Retinal pigment epithelial cell (primary cell): ENCODE results near the gene BACH1.
A peak's percentile ranks its signal among the peaks of the same experiment; 100 is the strongest.

Experiments used
- DNase-seq: peaks from one replicate; pipeline ENCODE4 v3.0.0-alpha.2; 2010; ENCODE audit warnings: low read depth
- H3K4me3 ChIP-seq: 2 replicates; pipeline ENCODE4 v1.5.1; 2011; ENCODE audit warnings: mild to moderate bottlenecking, low read length, control low read depth, moderate library complexity
- TF ChIP-seq, protein P1 (sequence below): conservative IDR thresholded peaks from 2 replicates; pipeline ENCODE4 v1.5.1; 2011; ENCODE audit warnings: low read depth, low read length, control low read depth, inconsistent platforms

The BACH1 gene

GRCh38 chr21:29300807-29301138 is 2.1 kb downstream of the BACH1 start:
- peak overlapping the region; percentile 68 for H3K4me3 ChIP-seq
- TF ChIP-seq, protein P1, sequence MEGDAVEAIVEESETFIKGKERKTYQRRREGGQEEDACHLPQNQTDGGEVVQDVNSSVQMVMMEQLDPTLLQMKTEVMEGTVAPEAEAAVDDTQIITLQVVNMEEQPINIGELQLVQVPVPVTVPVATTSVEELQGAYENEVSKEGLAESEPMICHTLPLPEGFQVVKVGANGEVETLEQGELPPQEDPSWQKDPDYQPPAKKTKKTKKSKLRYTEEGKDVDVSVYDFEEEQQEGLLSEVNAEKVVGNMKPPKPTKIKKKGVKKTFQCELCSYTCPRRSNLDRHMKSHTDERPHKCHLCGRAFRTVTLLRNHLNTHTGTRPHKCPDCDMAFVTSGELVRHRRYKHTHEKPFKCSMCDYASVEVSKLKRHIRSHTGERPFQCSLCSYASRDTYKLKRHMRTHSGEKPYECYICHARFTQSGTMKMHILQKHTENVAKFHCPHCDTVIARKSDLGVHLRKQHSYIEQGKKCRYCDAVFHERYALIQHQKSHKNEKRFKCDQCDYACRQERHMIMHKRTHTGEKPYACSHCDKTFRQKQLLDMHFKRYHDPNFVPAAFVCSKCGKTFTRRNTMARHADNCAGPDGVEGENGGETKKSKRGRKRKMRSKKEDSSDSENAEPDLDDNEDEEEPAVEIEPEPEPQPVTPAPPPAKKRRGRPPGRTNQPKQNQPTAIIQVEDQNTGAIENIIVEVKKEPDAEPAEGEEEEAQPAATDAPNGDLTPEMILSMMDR: no peak
- no peak for DNase-seq

DNA sequence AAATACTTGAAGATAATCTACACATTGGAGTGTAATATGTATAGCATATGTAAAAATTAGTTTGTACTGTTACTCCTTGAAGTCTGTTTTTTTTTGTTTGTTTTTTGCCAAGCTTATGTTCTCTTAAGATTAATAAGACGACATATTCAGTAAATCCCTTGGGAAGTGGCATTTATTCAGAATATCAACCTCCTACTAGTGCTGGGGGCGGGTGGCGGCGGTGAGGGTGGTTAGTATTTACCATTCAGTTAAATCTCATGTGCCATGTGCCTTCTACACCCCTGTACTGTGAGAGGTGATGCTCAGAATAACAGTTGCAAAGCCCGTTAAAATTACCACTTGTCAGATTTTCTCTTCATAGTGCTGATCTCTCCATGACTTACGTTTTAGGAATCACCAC is 3.0 kb downstream of the BACH1 start:
- TF ChIP-seq, protein P1: no peak
- H3K4me3 ChIP-seq: no peak overlapping the region
- no peak for DNase-seq

DNA sequence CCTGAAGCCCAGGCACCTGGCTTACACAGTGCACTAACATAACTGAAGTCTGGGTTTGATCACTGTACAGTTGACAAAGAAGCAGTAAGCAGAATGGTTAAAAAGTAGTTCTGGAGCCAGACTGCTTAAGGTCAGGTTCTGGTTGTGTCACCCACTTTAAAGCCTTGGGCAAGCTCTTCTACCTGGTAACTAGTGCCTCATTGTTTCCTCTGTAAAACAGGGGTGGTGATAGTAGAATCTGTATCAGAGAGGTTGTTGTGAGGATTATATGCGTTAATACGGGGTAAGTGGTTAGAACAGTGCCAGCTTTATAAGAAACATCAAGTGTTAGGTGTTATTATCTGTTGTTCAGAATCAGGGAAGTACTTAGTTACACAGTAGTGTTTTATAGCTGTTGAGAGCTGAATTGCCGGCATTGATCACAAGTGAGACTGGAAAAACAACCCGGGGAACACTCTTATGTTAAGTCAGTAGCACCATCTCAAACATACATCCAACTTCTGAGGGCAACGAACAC is 3.7 kb downstream of the BACH1 start:
- no peak overlapping the region for H3K4me3 ChIP-seq
- TF ChIP-seq, protein P1: no peak
- no peak for DNase-seq

GRCh38 chr21:29303288-29303687 is 4.6 kb downstream of the BACH1 start:
- no peak for DNase-seq
- TF ChIP-seq, protein P1: no peak

DNA sequence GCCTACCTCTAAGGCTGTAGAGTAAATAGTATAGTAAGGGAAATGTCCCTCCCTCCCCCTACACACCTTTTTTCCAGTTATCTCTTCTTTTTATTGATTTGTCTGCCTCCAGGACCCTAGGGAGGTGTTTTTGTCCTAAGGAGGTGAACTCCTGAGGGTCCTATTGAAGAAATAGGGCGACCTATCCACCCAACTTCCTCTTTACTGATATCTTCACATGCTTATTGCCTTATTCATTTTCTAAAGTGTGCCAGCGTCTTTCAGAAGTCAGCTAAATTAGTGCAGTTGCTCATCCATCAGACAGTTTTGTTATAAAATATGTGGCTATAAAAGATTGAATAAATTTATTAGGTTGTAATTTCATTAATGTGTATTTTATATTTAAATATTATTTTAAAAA is 5.9 kb downstream of the BACH1 start:
- TF ChIP-seq, protein P1: no peak
- DNase-seq: no peak
- no peak overlapping the region for H3K4me3 ChIP-seq

More at GRCh38 chr21:29303288-29303687, 4.6 kb downstream of the BACH1 start:
- no peak overlapping the region for H3K4me3 ChIP-seq

DNA sequence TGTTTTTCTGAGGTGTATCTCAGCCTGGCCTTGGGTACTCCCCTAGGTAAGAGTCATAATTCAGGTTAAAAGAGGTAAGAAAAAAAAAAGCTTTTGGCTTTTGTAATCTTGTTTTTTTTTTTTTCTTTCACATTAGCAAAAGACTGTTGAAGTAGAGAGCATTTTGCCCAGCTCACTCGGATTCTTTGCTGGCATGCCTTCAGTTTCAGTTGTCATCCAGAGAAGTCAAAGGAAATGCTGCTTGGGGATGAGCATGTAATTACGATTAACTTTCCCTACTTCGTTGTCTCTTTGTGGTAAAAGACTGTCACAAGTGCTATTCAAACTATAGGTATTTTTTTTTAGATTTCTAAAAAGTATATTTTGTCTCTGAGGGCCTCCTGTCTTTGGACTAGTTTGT is 6.3 kb downstream of the BACH1 start:
- TF ChIP-seq, protein P1: no peak
- DNase-seq: no peak
- no peak overlapping the region for H3K4me3 ChIP-seq

DNA sequence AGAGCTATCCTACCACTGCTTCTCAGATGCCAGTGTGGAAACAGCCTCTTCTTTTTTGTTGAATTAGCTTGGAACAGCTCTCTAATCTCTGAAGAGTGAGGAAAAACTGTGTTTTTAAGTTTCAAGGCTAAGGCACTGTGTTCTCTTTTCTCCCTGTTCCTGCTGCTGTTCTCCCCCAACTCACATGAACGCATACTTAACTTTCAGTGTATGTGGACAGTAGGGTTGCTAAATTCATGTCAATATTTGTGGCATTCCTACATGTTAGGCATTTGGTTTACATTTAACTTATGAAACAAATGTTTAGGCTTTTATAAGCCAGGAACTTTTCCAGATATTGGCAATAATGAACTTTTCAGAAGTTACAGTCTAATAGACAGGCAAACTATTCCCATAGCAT is 6.8 kb downstream of the BACH1 start:
- H3K4me3 ChIP-seq: no peak overlapping the region
- TF ChIP-seq, protein P1: no peak
- no peak for DNase-seq
